RWPE1 (cell line): Measurements from ENCODE around the gene SPINT1.

Experiments used
- CTCF ChIA-PET: fragments of 350-600 bp; sonication (Branson Sonifier 250); formaldehyde crosslinking; extraction: SDS; loops from one replicate; lab custom pipeline; 2021; lab: Yijun Ruan, JAX
- POLR2A ChIA-PET: fragments of 400-600 bp; formaldehyde crosslinking; extraction: SDS; loops from one replicate; lab custom pipeline; 2020; ENCODE audit warnings: antibody characterized with exemption; ENCODE audit not compliant: low non-redundant PET; lab: Yijun Ruan, JAX
- DNase-seq: peaks from one replicate; pipeline ENCODE4 v3.0.0; 2012; ENCODE audit warnings: low spot score
- H3K27ac ChIP-seq: fragments of 450-650 bp; 2 replicates; pipeline ENCODE4 v1.5.1; 2017
- TF ChIP-seq, protein P1 (sequence below): fragments of 450-650 bp; conservative IDR thresholded peaks from 2 replicates; pipeline ENCODE4 v1.5.1; 2017; ENCODE audit warnings: low read depth, mild to moderate bottlenecking

SPINT1 gene

DNA sequence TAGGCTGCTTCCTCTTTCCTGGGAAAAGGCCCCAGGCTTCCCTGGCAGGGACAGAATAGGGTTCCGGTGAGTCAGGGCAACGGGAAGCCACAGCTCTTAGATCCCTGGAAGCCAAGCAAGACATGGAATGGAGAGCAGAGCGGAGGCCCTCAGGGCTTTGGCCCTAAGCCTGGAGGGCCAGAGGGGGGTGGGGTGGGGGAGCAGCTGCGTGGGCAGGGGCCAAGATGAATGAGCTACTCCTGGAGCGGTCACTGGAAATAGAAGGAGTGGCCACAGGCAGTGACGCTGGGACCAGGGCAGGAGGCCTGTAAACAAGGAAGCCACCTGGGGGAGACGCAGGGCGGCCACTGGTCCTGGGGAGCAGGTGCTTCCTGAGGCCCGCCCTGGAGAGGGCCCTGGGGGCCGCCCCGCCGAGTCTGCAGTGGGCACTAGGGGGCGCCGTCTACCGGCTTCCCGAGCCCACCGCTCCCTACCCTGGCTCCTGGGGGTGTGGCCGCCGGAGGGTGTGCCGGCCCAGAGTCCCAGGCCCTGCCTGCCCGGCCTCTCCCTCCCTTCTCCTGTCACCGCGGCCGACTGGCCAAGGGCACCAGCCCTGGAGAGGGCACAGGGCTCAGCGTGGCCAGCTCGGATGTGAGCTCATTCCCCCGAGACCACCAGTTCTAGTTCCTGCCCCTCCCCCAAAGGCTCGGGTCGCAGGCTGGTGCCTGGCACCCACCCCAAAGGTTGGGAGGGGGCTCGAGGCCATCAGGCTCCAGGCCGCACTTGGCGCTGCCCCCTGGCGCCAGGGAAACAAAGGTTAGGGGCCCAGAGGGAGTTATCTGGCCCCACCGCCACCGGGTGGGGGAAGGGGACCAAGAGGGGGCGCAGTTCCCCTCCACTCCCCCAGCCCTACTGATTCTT is 62.5 kb downstream of the SPINT1 start:
- CTCF ChIA-PET, result interaction anchor here (0.5 to 2.8 kb wide), 19 partner anchors 9 to 1332 kb away, joined by 3 to 26 read pairs (median 4); partner anchors contain the start of genes NUSAP1, OIP5 and VPS18
- peak overlapping the region; percentile 91 for H3K27ac ChIP-seq
- DNase-seq, result peak; percentile 85
- POLR2A ChIA-PET, result no interaction called here
- TF ChIP-seq, protein P1, sequence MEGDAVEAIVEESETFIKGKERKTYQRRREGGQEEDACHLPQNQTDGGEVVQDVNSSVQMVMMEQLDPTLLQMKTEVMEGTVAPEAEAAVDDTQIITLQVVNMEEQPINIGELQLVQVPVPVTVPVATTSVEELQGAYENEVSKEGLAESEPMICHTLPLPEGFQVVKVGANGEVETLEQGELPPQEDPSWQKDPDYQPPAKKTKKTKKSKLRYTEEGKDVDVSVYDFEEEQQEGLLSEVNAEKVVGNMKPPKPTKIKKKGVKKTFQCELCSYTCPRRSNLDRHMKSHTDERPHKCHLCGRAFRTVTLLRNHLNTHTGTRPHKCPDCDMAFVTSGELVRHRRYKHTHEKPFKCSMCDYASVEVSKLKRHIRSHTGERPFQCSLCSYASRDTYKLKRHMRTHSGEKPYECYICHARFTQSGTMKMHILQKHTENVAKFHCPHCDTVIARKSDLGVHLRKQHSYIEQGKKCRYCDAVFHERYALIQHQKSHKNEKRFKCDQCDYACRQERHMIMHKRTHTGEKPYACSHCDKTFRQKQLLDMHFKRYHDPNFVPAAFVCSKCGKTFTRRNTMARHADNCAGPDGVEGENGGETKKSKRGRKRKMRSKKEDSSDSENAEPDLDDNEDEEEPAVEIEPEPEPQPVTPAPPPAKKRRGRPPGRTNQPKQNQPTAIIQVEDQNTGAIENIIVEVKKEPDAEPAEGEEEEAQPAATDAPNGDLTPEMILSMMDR, result peak; percentile 92

DNA sequence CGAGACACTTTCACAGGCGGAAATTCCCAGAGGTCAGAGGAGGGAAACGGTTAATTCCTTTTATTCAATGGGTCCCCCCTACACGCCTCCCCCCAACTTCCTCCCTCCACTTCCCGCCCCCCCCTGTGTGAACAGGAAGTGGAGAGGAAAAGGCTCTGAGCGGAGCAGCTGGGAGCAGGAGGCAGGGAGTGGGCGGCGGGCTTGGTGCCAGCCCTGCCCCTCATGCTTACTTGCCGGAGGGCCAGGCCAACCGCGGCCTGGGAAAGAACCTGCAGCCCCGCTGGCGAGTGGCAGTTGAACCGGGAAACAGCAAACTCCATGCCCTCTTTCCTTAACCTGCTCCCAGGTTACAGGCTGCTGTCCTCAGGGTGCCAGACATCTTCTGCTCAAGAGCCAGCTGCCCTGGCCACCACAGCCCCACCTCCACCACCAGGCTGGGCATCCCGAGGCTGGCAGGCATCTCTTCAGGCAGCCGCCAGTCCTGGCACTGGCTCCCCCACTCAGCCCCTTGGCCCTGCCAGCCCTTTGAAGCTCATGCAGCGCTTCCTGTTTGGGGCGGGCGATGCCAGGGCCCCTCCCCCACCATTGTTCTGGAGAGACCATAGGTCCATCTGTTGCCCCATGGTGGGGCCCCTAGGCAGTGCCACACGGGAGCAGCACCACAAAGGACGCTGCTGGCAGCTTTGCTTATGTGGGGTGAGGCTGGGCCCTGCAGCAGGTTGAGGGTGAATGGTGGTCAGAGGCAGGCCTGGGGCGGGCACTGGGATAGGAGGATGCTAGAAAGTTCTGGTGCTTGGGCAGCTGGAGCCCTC is 63.3 kb downstream of the SPINT1 start:
- TF ChIP-seq, protein P1, result no peak
- no peak for DNase-seq
- peak overlapping the region; percentile 91 for H3K27ac ChIP-seq
- ChIA-PET CTCF (interaction anchor here (0.6 to 2.8 kb wide), 11 partner anchors 9 to 426 kb away, joined by 3 to 26 read pairs (median 4); partner anchors contain the start of genes NUSAP1 and OIP5), POLR2A (interaction anchor here (0.5 kb wide), 1 partner anchor 260 kb away, joined by 3 read pairs; no protein-coding TSS in a partner anchor)
